ENCODE measurements around the gene SLIT3. TPM values are rescaled to one million over a fixed set of nuclear protein-coding genes. Genes with fewer than 3 reads are reported as not detected.

The SLIT3 gene
- total RNA-seq, 4 donors from 2014 or later: 6.8 to 23.1 (median 13.3) TPM

GRCh38 chr5:168788786-168789185 is 512.2 kb downstream of the SLIT3 start:
- DNase-seq: no peak
- Histone ChIP-seq H3K27ac (no peak overlapping the region), H3K9me3 (no peaks in the 10 kb centered on the region), H3K36me3 (no peaks in the 10 kb centered on the region), H3K4me1 (no peaks in the 10 kb centered on the region), H3K27me3 (no peaks in the 10 kb centered on the region), H3K4me3 (no peak overlapping the region)
- TF ChIP-seq POLR2A (IDR thresholded peaks at IDR 0.05): no peak
- no peak for TF ChIP-seq CTCF (IDR thresholded peaks at IDR 0.05)

GRCh38 chr5:168788107-168788506 is 512.8 kb downstream of the SLIT3 start:
- no peak for TF ChIP-seq CTCF (IDR thresholded peaks at IDR 0.05)
- no peak for TF ChIP-seq POLR2A (IDR thresholded peaks at IDR 0.05)
- H3K4me1 ChIP-seq: no peaks in the 10 kb centered on the region
- DNase-seq: no peak
- no peaks in the 10 kb centered on the region for H3K36me3 ChIP-seq
- H3K9me3 ChIP-seq: no peaks in the 10 kb centered on the region
- H3K4me3 ChIP-seq: no peak overlapping the region
- no peak overlapping the region for H3K27ac ChIP-seq
- no peaks in the 10 kb centered on the region for H3K27me3 ChIP-seq

- TF ChIP-seq CTCF (IDR thresholded peaks at IDR 0.05) (no peak), POLR2A (IDR thresholded peaks at IDR 0.05) (no peak)
- Histone ChIP-seq H3K4me1 (no peaks in the 10 kb centered on the region), H3K27ac (no peak overlapping the region), H3K4me3 (no peak overlapping the region), H3K27me3 (no peaks in the 10 kb centered on the region), H3K9me3 (no peaks in the 10 kb centered on the region), H3K36me3 (no peaks in the 10 kb centered on the region)
- DNase-seq: no peak
Measured at GRCh38 chr5:168786147-168786546, 514.8 kb downstream of the SLIT3 start.

- no peaks in the 10 kb centered on the region for H3K4me1 ChIP-seq
- TF ChIP-seq CTCF (IDR thresholded peaks at IDR 0.05) (no peak), POLR2A (IDR thresholded peaks at IDR 0.05) (no peak)
- H3K4me3 ChIP-seq: no peak overlapping the region
- no peak for DNase-seq
- no peak overlapping the region for H3K27ac ChIP-seq
- no peaks in the 10 kb centered on the region for H3K9me3 ChIP-seq
- no peaks in the 10 kb centered on the region for H3K27me3 ChIP-seq
- H3K36me3 ChIP-seq: no peaks in the 10 kb centered on the region
Measured at GRCh38 chr5:168784454-168784853, 516.5 kb downstream of the SLIT3 start.

GRCh38 chr5:168781941-168782571 is 518.9 kb downstream of the SLIT3 start:
- no peaks in the 10 kb centered on the region for H3K36me3 ChIP-seq

More at GRCh38 chr5:168781941-168782571, 518.9 kb downstream of the SLIT3 start:
- Histone ChIP-seq H3K4me3 (no peak overlapping the region), H3K27ac (no peak overlapping the region), H3K4me1 (no peaks in the 10 kb centered on the region), H3K27me3 (no peaks in the 10 kb centered on the region), H3K9me3 (no peaks in the 10 kb centered on the region)
- DNase-seq: no peak
- TF ChIP-seq POLR2A (IDR thresholded peaks at IDR 0.05) (no peak), CTCF (IDR thresholded peaks at IDR 0.05) (no peak)

Data from Peyer's patch (tissue), 4 donors.